Endothelial cell of umbilical vein (primary cell): ENCODE data around the gene NUDT5. TPM values are rescaled to one million over a fixed set of nuclear protein-coding genes. Genes with fewer than 3 reads are reported as not detected.

Source experiments
- BruUV-seq: library from RNA; stranded (reverse); fragments of 400-500 nt; replicated peaks from 2 replicates; lab custom pipeline; 2021; lab: Mats Ljungman, UMichigan
- CTCF ChIA-PET: fragments of 300-600, 350-600 bp; sonication (Branson Sonifier 250); formaldehyde crosslinking; loops from one replicate; lab custom pipeline; 2021; ENCODE audit warnings: antibody characterized with exemption, inconsistent platforms; lab: Charles Lee
- POLR2A ChIA-PET: fragments of 300-600, 350-600 bp; sonication (Branson Sonifier 250); formaldehyde crosslinking; loops from one replicate; lab custom pipeline; 2021; ENCODE audit warnings: antibody characterized with exemption, inconsistent platforms; lab: Charles Lee
- DNase-seq: peaks from one replicate; pipeline ENCODE4 v3.0.0-alpha.2; 2011; ENCODE audit warnings: low read depth, low spot score
- FAIRE-seq: peaks from 2 replicates; lab custom pipeline; 2011; peaks lifted over from hg19 to GRCh38; lab: Jason Lieb, UNC
- H2AFZ ChIP-seq: 2 replicates; pipeline ENCODE4 v1.6.0; 2012; ENCODE audit warnings: low read depth, low read length, control low read depth, inconsistent platforms
- H3K27ac ChIP-seq: 2 replicates; pipeline ENCODE4 v1.5.1; 2011; ENCODE audit warnings: low read depth, mild to moderate bottlenecking, control low read depth, low read length, moderate library complexity; ENCODE audit not compliant: insufficient read depth
- H3K27me3 ChIP-seq, 2 experiments: 2 replicates each; pipeline versions ENCODE4 v1.6.0 to v1.6.1; 2011; ENCODE audit warnings: low read length in 2 of 2, mixed read lengths in 1 of 2; ENCODE audit not compliant: control insufficient read depth in 2 of 2, insufficient read depth in 2 of 2
- H3K36me3 ChIP-seq, 2 experiments: 2 replicates in 1 of 2; 3 replicates in 1 of 2; pipeline ENCODE4 v1.5.1; 2011; ENCODE audit warnings: low read length in 2 of 2, mild to moderate bottlenecking in 1 of 2, moderate library complexity in 1 of 2; ENCODE audit not compliant: control insufficient read depth in 2 of 2, insufficient read depth in 2 of 2; ENCODE audit errors: extremely low read depth in 1 of 2
- H3K4me1 ChIP-seq: 3 replicates; pipeline ENCODE4 v1.5.1; 2011; ENCODE audit warnings: mild to moderate bottlenecking, low read length; ENCODE audit not compliant: control insufficient read depth, insufficient read depth; ENCODE audit errors: extremely low read depth
- H3K4me2 ChIP-seq: 2 replicates; pipeline ENCODE4 v1.6.1; 2011; ENCODE audit warnings: low read length, control low read depth, mixed read lengths; ENCODE audit not compliant: insufficient read depth
- H3K4me3 ChIP-seq, 3 experiments: fragments of 200-600 bp in 1 of 3; sonication (generic), shearing (Covaris generic) in 1 of 3; replicated peaks in 1 of 3; 2 replicates each; pipeline ENCODE4 v1.5.1; 2011 to 2016; ENCODE audit warnings: control low read depth in 3 of 3, low read length in 3 of 3, mild to moderate bottlenecking in 2 of 3, inconsistent platforms in 1 of 3, low read depth in 1 of 3, moderate library complexity in 1 of 3; ENCODE audit not compliant: insufficient read depth in 1 of 3
- H3K79me2 ChIP-seq: 2 replicates; pipeline ENCODE4 v1.6.0; 2012; ENCODE audit warnings: low read length, inconsistent platforms; ENCODE audit not compliant: control insufficient read depth, insufficient read depth
- H3K9ac ChIP-seq: replicated peaks from 2 replicates; pipeline ENCODE3; 2011; ENCODE audit warnings: low read length, control low read depth; ENCODE audit not compliant: insufficient read depth; ENCODE audit errors: extremely low read depth
- H3K9me1 ChIP-seq: replicated peaks from 3 replicates; pipeline ENCODE4 v1.6.0; 2011; ENCODE audit warnings: mild to moderate bottlenecking, low read length; ENCODE audit not compliant: control insufficient read depth, insufficient read depth; ENCODE audit errors: extremely low read depth
- H3K9me3 ChIP-seq: replicated peaks from 2 replicates; pipeline ENCODE4 v1.5.1; 2012; ENCODE audit warnings: low read length, inconsistent platforms; ENCODE audit not compliant: control insufficient read depth, insufficient read depth
- H4K20me1 ChIP-seq: replicated peaks from 2 replicates; pipeline ENCODE3; 2011; ENCODE audit warnings: mild to moderate bottlenecking, low read length; ENCODE audit not compliant: control insufficient read depth, insufficient read depth; ENCODE audit errors: extremely low read depth
- GATA2 ChIP-seq: IDR thresholded peaks from 2 replicates; pipeline ENCODE4 v1.7.0; 2011; ENCODE audit warnings: low read depth, mild to moderate bottlenecking, moderate library complexity, mixed read lengths, low read length; ENCODE audit not compliant: insufficient read length, insufficient read depth
- JUN ChIP-seq: IDR thresholded peaks from 2 replicates; pipeline ENCODE4 v1.6.1; 2011; ENCODE audit warnings: borderline replicate concordance, low read depth; ENCODE audit not compliant: insufficient read length, insufficient read depth
- dilution Hi-C: fragments of 300-500 bp; cut with MboI; formaldehyde crosslinking; loops from one replicate; pipeline ENCODE4 v1.15.0; 2019; ENCODE audit warnings: low sequenced_read_pairs; ENCODE audit not compliant: extremely low pct_ligation_motif_present
- intact Hi-C: fragments of 100-400 bp; cut with micrococcal nuclease; formaldehyde crosslinking; loops from one replicate; pipeline ENCODE4 v1.10.0; 2022
- polyA plus RNA-seq, 4 experiments: library from polyadenylated mRNA; depleted of rRNA in 3 of 4; stranded (reverse) in 3 of 4; unstranded in 1 of 4; fragments of >200 nt; gene quantifications; 2 replicates each; pipeline versions ENCODE4 v1.2.1 to v1.2.3, GENCODE V29; 2011 to 2012; ENCODE audit warnings: missing spikeins in 1 of 4
- total RNA-seq: library from RNA; stranded (reverse); gene quantifications from 2 replicates; pipeline ENCODE4 v1.2.3, GENCODE V29; 2021
- TF ChIP-seq, protein P1 (sequence below), 2 donors: IDR thresholded peaks; 1 replicate in 1 of 2; 2 replicates in 1 of 2; pipeline ENCODE4 v1.5.1; 2011; ENCODE audit warnings: low read length in 2 of 2, mild to moderate bottlenecking in 2 of 2, moderate library complexity in 2 of 2, control low read depth in 1 of 2, inconsistent platforms in 1 of 2, low read depth in 1 of 2; ENCODE audit not compliant: insufficient read depth in 1 of 2; ENCODE audit errors: extremely low read depth in 1 of 2

Gene NUDT5
- total and polyA plus RNA-seq, 2 donors (not counting 3 experiments of a cell fraction or from before 2014, with no cell fraction given) = 81.8 to 87.8 TPM

DNA sequence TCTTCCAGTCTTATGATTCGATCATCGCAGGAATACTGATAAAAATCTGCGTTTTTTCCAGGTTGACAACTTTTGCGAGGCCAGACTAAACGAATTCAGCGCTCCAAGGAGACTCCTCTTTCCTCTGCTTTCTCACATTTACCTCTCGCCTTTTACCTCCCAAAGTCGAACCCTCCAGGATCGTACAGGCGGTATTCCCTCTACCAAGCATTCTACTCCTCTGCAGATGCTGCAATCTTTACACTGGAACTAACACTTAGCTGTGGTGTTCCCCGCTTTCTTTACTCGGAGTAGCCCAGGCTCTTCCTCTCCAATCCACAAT, 449 bp downstream of the NUDT5 start:
- Histone ChIP-seq H3K4me1 (peaks cover 21% of the 10 kb centered on the region), H3K36me3 (peaks cover 3% of the 10 kb centered on the region in 2 experiments), H3K79me2 (peaks cover 84% of the 10 kb centered on the region), H3K9me1 (no peaks in the 10 kb centered on the region), H4K20me1 (no peaks in the 10 kb centered on the region), H3K4me3 (peak overlapping the region; percentile 72 to 95 (median 86)), H3K9me3 (no peaks in the 10 kb centered on the region), H3K9ac (peak overlapping the region; percentile 89), H2AFZ (peak overlapping the region; percentile 71), H3K27me3 (no peaks in the 10 kb centered on the region), H3K4me2 (peak overlapping the region; percentile 86), H3K27ac (peak overlapping the region; percentile 78)
- TSS peak; percentile 32 for BruUV-seq
- CTCF ChIA-PET = interaction anchor here (1.2 to 2.0 kb wide), 2 partner anchors 9 to 20 kb away, joined by 7 to 14 read pairs; no protein-coding TSS in a partner anchor
- POLR2A ChIA-PET = interaction anchor here (0.6 to 1.1 kb wide), 2 partner anchors 202 to 585 kb away, joined by 4 to 6 read pairs; no protein-coding TSS in a partner anchor
- FAIRE-seq (no peak), DNase-seq (no peak)
- TF ChIP-seq, protein P1, sequence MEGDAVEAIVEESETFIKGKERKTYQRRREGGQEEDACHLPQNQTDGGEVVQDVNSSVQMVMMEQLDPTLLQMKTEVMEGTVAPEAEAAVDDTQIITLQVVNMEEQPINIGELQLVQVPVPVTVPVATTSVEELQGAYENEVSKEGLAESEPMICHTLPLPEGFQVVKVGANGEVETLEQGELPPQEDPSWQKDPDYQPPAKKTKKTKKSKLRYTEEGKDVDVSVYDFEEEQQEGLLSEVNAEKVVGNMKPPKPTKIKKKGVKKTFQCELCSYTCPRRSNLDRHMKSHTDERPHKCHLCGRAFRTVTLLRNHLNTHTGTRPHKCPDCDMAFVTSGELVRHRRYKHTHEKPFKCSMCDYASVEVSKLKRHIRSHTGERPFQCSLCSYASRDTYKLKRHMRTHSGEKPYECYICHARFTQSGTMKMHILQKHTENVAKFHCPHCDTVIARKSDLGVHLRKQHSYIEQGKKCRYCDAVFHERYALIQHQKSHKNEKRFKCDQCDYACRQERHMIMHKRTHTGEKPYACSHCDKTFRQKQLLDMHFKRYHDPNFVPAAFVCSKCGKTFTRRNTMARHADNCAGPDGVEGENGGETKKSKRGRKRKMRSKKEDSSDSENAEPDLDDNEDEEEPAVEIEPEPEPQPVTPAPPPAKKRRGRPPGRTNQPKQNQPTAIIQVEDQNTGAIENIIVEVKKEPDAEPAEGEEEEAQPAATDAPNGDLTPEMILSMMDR (IDR thresholded peaks at IDR 0.05; ENCODE audit: extremely low read depth in 1 of 2, insufficient read depth in 1 of 2, low read depth in 1 of 2, low read length in 2 of 2) = no peak
- TF ChIP-seq GATA2 = peak; percentile 19
- intact Hi-C loops = loop anchor here (1.0 to 10.0 kb wide), 4 partner anchors 64 to 512 kb away; partner anchors contain the start of gene UPF2
- dilution Hi-C loops = no loop called here

DNA sequence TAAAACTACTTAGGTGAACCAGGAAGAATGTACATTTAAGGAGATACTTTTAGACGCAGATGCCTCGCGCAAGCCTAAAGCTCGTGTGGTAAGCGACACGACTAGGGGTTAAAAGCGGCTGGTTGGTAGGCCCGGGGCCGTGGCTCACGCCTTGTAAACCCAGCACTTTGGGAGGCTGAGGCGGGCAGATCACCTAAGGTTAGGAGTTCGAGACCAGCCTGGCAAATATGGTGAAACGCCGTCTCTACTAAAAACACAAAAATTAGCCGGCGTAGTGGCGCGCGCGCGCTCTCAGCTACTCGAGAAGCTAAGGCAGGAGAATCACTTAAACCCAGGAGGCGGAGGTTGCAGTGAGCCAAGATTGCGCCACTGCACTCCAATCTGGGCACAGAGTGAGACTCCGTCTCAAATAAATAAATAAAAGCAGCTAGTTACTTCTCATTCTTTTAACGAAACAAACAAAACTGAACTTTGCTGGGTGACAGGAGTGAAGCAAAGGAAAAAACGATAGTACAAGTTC, 879 bp downstream of the NUDT5 start:
- no peak for TF ChIP-seq JUN
- peak overlapping the region; percentile 86 for H3K4me2 ChIP-seq
- H4K20me1 ChIP-seq = no peaks in the 10 kb centered on the region
- FAIRE-seq = no peak
- H3K4me3 ChIP-seq = peak overlapping the region; percentile 72 to 95 (median 86)
- peak overlapping the region; percentile 78 for H3K27ac ChIP-seq
- no peaks in the 10 kb centered on the region for H3K9me1 ChIP-seq
- peaks cover 86% of the 10 kb centered on the region for H3K79me2 ChIP-seq
- intact Hi-C loops (loop anchor here (1.0 to 10.0 kb wide), 4 partner anchors 64 to 512 kb away; partner anchors contain the start of gene UPF2), dilution Hi-C loops (no loop called here)
- peak; percentile 50 for DNase-seq
- ChIA-PET POLR2A (no interaction called here), CTCF (interaction anchor here (2.0 kb wide), 1 partner anchor 20 kb away, joined by 14 read pairs; no protein-coding TSS in a partner anchor)
- no TSS peak for BruUV-seq
- H2AFZ ChIP-seq = peak overlapping the region; percentile 47
- H3K27me3 ChIP-seq = no peaks in the 10 kb centered on the region
- H3K36me3 ChIP-seq = peaks cover 3% of the 10 kb centered on the region in 2 experiments
- peak overlapping the region; percentile 89 for H3K9ac ChIP-seq
- no peaks in the 10 kb centered on the region for H3K9me3 ChIP-seq
- peaks cover 21% of the 10 kb centered on the region for H3K4me1 ChIP-seq
